Uterus (tissue), 4 donors: ENCODE results near the gene DYRK3. TPM values are rescaled to one million over a fixed set of nuclear protein-coding genes. Genes with fewer than 3 reads are reported as not detected.
A peak's percentile ranks its signal among the peaks of the same experiment; 100 is the strongest.

Source experiments
- DNase-seq, 2 donors: peaks; one replicate each; pipeline ENCODE4 v3.0.0-alpha.2; 2019 to 2020
- H3K27ac ChIP-seq, 2 donors: fragments of 200-600 bp; sonication (generic); 1 replicate in 1 of 2; 2 replicates in 1 of 2; pipeline ENCODE4 v1.5.1; 2016 to 2018
- H3K27me3 ChIP-seq, 2 donors: fragments of 200-600 bp; sonication (generic); one replicate each; pipeline ENCODE4 v1.5.1; 2018 to 2019; ENCODE audit warnings: control low read depth in 1 of 2
- H3K36me3 ChIP-seq, 2 donors: fragments of 200-600 bp; sonication (generic); one replicate each; pipeline ENCODE4 v1.5.1; 2019; ENCODE audit warnings: control low read depth in 1 of 2
- H3K4me1 ChIP-seq, 2 donors: fragments of 200-600 bp; sonication (generic); one replicate each; pipeline ENCODE4 v1.5.1; 2018 to 2019; ENCODE audit warnings: control low read depth in 1 of 2
- H3K4me3 ChIP-seq, 2 donors: fragments of 200-600 bp; sonication (generic); 1 replicate in 1 of 2; 2 replicates in 1 of 2; pipeline ENCODE4 v1.5.1; 2018 to 2019; ENCODE audit warnings: mild to moderate bottlenecking in 1 of 2
- H3K9me3 ChIP-seq, 2 donors: fragments of 200-600 bp; sonication (generic); one replicate each; pipeline ENCODE4 v1.5.1; 2019; ENCODE audit warnings: control low read depth in 1 of 2
- CTCF ChIP-seq, 4 experiments: fragments of 200-600 bp in 2 of 4; fragments of 450-650 bp in 2 of 4; sonication (generic) in 2 of 4; IDR thresholded peaks; one replicate each; pipeline ENCODE4 v1.5.1; 2016 to 2019; ENCODE audit warnings: antibody characterized with exemption in 4 of 4, mild to moderate bottlenecking in 2 of 4, moderate library complexity in 1 of 4
- POLR2A ChIP-seq, 2 donors: fragments of 450-650 bp; IDR thresholded peaks; one replicate each; pipeline ENCODE4 v1.6.1; 2016; ENCODE audit warnings: antibody characterized with exemption in 2 of 2, mild to moderate bottlenecking in 1 of 2, moderate library complexity in 1 of 2
- intact Hi-C: fragments of 100-400 bp; cut with DNase I; formaldehyde crosslinking; loops from one replicate; pipeline ENCODE4 v1.15.1; 2023; ENCODE audit warnings: low total_unique reads
- total RNA-seq, 4 donors: library from RNA; depleted of rRNA in 3 of 4; stranded (reverse); fragments of >200 nt in 3 of 4; gene quantifications; one replicate each; pipeline versions ENCODE4 v1.1.0 to v1.2.4, GENCODE V29; 2014 to 2023
- donor health status: DM: yes; HTN: yes; CAD: no.

The DYRK3 gene
- total RNA-seq, 4 donors from 2014 or later = 10.8 to 24.7 (median 14.7) TPM

- H3K4me1 ChIP-seq = peaks cover 0 to 20% of the 10 kb centered on the region in 2 donors
- H3K27ac ChIP-seq = peak overlapping the region; percentile 95 to 99
- intact Hi-C loops = no loop called here
- TF ChIP-seq POLR2A (IDR thresholded peaks at IDR 0.05) (peak; percentile 60 to 63), CTCF (IDR thresholded peaks at IDR 0.05) (no peak)
- no peaks in the 10 kb centered on the region for H3K27me3 ChIP-seq
- no peaks in the 10 kb centered on the region for H3K9me3 ChIP-seq
- peak overlapping the region; percentile 46 to 91 for H3K4me3 ChIP-seq
- DNase-seq = peak; percentile 65 to 68
- no peaks in the 10 kb centered on the region for H3K36me3 ChIP-seq
Observed at GRCh38 chr1:206685769-206686477, 50.6 kb downstream of the DYRK3 start.

GRCh38 chr1:206686478-206687249 lies 51.3 kb downstream of the DYRK3 start:
- Histone ChIP-seq H3K27me3 (no peaks in the 10 kb centered on the region), H3K4me1 (peaks cover 3 to 20% of the 10 kb centered on the region in 2 donors), H3K4me3 (peak overlapping the region; percentile 46 to 91), H3K27ac (peak overlapping the region; percentile 95 to 99), H3K9me3 (no peaks in the 10 kb centered on the region), H3K36me3 (no peaks in the 10 kb centered on the region)
- intact Hi-C loops = no loop called here
- DNase-seq = no peak
- no peak for TF ChIP-seq POLR2A (IDR thresholded peaks at IDR 0.05)
- no peak for TF ChIP-seq CTCF (IDR thresholded peaks at IDR 0.05)

- H3K27ac ChIP-seq = peak overlapping the region; percentile 95 to 99
- H3K27me3 ChIP-seq = no peaks in the 10 kb centered on the region
- no peak for TF ChIP-seq CTCF (IDR thresholded peaks at IDR 0.05)
- TF ChIP-seq POLR2A (IDR thresholded peaks at IDR 0.05) = no peak
- peak overlapping the region in 1 of 2 donors; percentile 91 for H3K4me3 ChIP-seq
- peaks cover 4 to 20% of the 10 kb centered on the region in 2 donors for H3K4me1 ChIP-seq
- no peaks in the 10 kb centered on the region for H3K9me3 ChIP-seq
- H3K36me3 ChIP-seq = no peaks in the 10 kb centered on the region
- intact Hi-C loops = no loop called here
- no peak for DNase-seq
Observed at GRCh38 chr1:206687251-206687914, 52.0 kb downstream of the DYRK3 start.

GRCh38 chr1:206687915-206688442 lies 52.6 kb downstream of the DYRK3 start:
- Histone ChIP-seq H3K4me1 (peaks cover 4 to 20% of the 10 kb centered on the region in 2 donors), H3K27ac (peak overlapping the region; percentile 95 to 99)
- no peak for DNase-seq

More at GRCh38 chr1:206687915-206688442, 52.6 kb downstream of the DYRK3 start:
- intact Hi-C loops = no loop called here
- H3K9me3 ChIP-seq = no peaks in the 10 kb centered on the region
- H3K27me3 ChIP-seq = no peaks in the 10 kb centered on the region
- TF ChIP-seq POLR2A (IDR thresholded peaks at IDR 0.05) = no peak
- TF ChIP-seq CTCF (IDR thresholded peaks at IDR 0.05) = no peak
- no peaks in the 10 kb centered on the region for H3K36me3 ChIP-seq
- no peak overlapping the region for H3K4me3 ChIP-seq
